Left colon (tissue), 2 donors: Measurements from ENCODE around the gene TMEM132E. TPM values are rescaled to one million over a fixed set of nuclear protein-coding genes. Genes with fewer than 3 reads are reported as not detected.
A peak's percentile ranks its signal among the peaks of the same experiment; 100 is the strongest.

ENCODE experiments used
- ATAC-seq: fragments of 200-7000 bp; cut with Tn5 transposase; one replicate; pipeline ENCODE4 v1.9.1; 2020; ENCODE audit warnings: mild to moderate bottlenecking, moderate library complexity
- DNase-seq, 2 donors: peaks; one replicate each; pipeline ENCODE4 v3.0.0-alpha.2; 2020
- intact Hi-C, 2 donors: fragments of 100-400 bp; cut with DNase I in 1 of 2; cut with micrococcal nuclease in 1 of 2; formaldehyde crosslinking; loops; one replicate each; pipeline versions ENCODE4 v1.11.2 to v1.14.0; 2022; cut with DNase I, micrococcal nuclease
- total RNA-seq, 2 donors: library from RNA; stranded (reverse); fragmentation: NEBNext Ultra II Directional; extraction: Animal tissue kit (Norgen Biotek cat#: 25700); gene quantifications; one replicate each; pipeline ENCODE4 v1.2.1, GENCODE V29; 2021
- donor health status: DM: no; HTN: no; CAD: no.
- donor health status: DM: yes; HTN: yes; CAD: no.

TMEM132E gene
- total RNA-seq, 2 donors from 2014 or later: not detected

- ATAC-seq (no peak), DNase-seq (no peak)
- intact Hi-C loops: no loop called here
Observed at GRCh38 chr17:34622862-34623623, 43.7 kb downstream of the TMEM132E start.

GRCh38 chr17:34623856-34624766, 44.7 kb downstream of the TMEM132E start:
- no peak for DNase-seq

DNA sequence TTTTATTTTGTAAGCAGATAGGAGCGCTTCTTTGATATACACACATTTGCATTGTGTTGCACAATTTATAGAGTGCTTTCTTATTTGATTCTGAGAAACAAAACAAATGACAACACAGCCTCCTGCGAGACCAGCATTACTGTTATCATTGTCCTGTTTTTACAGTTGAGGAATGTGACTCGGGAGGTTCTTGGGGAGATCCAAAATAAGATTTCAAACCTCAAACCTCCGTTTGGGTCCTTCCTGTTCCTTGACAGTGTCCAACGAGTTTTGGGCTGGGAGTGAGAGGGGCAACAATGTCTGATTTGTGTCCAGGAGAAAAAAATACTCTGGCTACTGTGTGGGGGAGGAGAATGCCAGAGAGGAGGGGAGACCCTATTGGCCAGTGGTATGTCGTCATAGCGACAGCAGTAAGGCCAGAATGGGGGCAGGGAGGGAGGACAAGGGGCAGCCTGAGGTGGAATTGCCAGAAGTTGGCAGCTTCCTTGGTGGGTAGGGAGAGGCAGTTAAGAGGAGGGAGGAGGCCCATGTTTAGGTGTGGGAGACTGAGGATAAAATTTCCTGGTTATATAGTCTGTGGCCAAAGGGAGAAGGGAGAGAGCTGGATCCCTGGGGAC, 45.5 kb downstream of the TMEM132E start:
- DNase-seq (no peak), ATAC-seq (no peak)
- intact Hi-C loops: no loop called here

More at GRCh38 chr17:34623856-34624766, 44.7 kb downstream of the TMEM132E start:
- ATAC-seq: no peak
- intact Hi-C loops: no loop called here

GRCh38 chr17:34626121-34626681, 46.8 kb downstream of the TMEM132E start:
- DNase-seq (no peak), ATAC-seq (no peak)
- intact Hi-C loops: no loop called here

- ATAC-seq (no peak), DNase-seq (no peak)
- intact Hi-C loops: no loop called here
Observed at GRCh38 chr17:34628879-34629278, 49.5 kb downstream of the TMEM132E start.

DNA sequence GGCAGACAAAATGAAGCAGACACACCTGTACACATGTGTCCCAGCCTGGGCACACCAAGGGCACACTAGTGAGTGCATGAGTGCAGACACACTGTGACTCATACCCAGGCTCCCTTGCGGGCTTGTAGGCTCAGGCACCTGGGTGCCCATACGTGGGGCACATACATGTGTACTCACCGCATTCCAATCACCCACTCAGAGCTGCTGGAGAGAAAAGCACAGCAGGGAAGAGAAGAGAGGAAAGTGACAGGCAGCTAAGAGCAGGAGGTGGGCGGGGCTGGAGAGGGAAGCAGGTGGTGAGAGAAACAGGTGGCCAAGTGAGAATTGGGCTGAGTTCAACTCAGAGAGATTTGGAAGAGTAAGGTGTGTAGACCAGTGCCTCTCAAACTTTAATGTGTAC, 54.0 kb downstream of the TMEM132E start:
- intact Hi-C loops: loop anchor here in 1 of 2 donors (10.0 kb wide), 1 partner anchor 209 kb away; no protein-coding TSS in a partner anchor
- DNase-seq: no peak

DNA sequence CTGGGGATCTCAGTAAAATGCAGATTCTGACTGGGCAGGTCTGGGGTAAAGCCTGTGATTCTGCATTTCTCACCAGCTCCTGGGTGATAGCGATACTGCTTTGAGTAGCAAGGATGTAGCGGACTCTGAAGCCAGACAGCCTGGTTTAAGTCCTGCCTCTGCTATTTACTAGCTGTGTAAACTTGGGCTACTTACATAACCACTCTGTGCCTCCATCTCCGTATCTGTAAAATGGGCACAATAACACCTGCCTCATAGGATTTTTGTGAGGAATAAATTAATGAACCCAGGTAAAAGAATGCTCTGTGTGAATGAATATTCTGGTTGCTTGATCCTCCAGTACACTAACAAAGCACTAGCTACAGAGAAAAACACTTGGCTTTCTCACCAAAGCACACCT, 54.4 kb downstream of the TMEM132E start:
- intact Hi-C loops: loop anchor here in 1 of 2 donors (10.0 kb wide), 1 partner anchor 209 kb away; no protein-coding TSS in a partner anchor
- no peak for DNase-seq
- ATAC-seq: no peak

More for the DNA sequence above, 54.0 kb downstream of the TMEM132E start:
- ATAC-seq: no peak

DNA sequence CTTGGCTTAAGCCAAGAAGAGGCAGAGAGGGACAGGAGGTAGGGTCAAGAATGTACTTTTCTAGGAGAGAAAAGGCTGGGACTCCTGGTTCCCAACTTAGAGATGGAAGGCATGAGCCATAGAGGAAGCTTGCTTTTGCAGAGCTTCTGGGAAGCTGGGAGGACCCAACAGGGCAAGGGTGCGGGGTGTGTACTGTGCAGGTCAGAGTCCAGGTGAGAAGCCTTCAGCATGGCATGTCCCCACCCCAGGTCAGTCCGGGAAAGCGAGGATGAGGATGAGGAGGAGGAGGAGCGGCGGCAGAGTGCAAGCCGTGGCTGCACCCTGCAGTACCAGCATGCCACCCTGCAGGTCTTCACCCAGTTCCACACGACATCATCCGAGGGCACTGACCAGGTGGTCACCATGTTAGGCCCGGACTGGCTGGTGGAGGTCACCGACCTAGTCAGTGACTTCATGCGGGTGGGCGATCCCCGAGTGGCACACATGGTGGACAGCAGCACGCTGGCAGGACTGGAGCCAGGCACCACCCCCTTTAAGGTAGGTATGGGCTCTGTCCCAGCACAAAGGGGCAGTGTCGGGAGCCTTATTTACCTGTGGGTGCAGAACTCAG, 55.3 kb downstream of the TMEM132E start:
- intact Hi-C loops: loop anchor here (5.0 to 10.0 kb wide), 2 partner anchors 210 to 212 kb away; no protein-coding TSS in a partner anchor
- DNase-seq (no peak), ATAC-seq (peak; percentile 72)

- ATAC-seq (no peak), DNase-seq (no peak)
- intact Hi-C loops: loop anchor here (5.0 to 10.0 kb wide), 2 partner anchors 211 to 214 kb away; no protein-coding TSS in a partner anchor
Observed at GRCh38 chr17:34635876-34636275, 56.5 kb downstream of the TMEM132E start.

DNA sequence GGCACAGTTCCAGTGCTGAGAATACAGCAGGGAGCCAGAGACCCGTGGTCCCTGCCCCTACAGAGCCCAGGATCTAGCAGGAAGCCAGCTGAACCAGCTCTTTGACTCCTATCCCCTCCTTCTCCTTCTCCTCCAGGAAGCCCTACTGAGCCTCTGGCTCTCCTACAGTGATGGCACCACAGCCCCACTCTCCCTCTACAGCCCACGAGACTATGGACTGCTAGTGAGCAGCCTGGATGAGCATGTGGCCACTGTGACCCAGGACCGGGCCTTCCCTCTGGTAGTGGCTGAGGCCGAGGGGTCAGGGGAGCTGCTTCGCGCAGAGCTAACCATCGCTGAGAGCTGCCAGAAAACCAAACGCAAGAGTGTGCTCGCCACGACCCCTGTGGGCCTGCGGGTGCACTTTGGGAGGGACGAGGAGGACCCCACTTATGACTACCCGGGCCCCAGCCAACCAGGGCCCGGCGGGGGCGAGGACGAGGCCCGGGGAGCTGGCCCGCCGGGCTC, 57.7 kb downstream of the TMEM132E start:
- intact Hi-C loops: loop anchor here (5.0 to 10.0 kb wide), 2 partner anchors 212 to 215 kb away; no protein-coding TSS in a partner anchor
- ATAC-seq (no peak), DNase-seq (no peak)

- DNase-seq (peak; percentile 51 to 83), ATAC-seq (peak; percentile 96)
- intact Hi-C loops: loop anchor here (5.0 to 10.0 kb wide), 2 partner anchors 213 to 216 kb away; no protein-coding TSS in a partner anchor
Observed at GRCh38 chr17:34637548-34638525, 58.5 kb downstream of the TMEM132E start.

DNA sequence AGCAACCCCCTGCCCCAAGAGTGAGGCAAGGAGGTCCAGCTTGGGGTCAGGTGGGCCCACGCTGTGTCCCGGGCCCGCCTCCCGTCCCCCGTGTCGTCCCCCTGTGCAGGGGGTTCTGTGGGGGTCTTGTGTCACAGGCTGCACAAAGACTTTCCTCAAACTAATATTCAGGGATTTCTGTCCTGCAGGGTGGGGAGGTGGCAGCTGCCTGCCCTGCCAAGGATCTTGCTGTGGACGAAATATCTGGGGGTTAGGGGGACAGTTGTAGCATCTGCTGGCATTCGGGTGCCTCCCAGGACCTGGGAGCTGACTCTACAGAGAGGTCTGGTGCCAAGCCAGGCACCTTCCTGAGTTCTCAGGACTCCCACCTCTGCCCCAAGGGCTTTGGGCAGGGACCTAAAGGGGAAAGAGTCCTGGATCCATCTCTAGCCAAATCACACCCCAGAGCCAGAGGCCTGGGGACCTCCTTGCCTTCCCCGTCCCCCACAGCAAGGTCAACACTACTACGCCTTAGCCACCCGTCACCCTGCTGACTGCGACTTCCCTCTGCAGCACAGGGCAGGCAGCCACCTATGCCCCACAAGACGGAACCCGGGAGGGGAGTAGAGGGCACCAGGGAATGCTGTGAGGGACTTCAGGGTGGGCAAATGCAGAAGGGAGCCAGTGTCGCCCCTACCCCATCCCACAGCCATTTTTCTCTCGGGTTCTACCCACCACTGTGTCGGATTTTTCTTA, 59.3 kb downstream of the TMEM132E start:
- no peak for ATAC-seq
- intact Hi-C loops: loop anchor here (5.0 to 10.0 kb wide), 2 partner anchors 214 to 216 kb away; no protein-coding TSS in a partner anchor

GRCh38 chr17:34639706-34640425, 60.5 kb downstream of the TMEM132E start:
- intact Hi-C loops: loop anchor here (5.0 to 10.0 kb wide), 2 partner anchors 215 to 218 kb away; no protein-coding TSS in a partner anchor
- ATAC-seq (no peak), DNase-seq (no peak)

More for the DNA sequence above, 59.3 kb downstream of the TMEM132E start:
- DNase-seq: no peak

DNA sequence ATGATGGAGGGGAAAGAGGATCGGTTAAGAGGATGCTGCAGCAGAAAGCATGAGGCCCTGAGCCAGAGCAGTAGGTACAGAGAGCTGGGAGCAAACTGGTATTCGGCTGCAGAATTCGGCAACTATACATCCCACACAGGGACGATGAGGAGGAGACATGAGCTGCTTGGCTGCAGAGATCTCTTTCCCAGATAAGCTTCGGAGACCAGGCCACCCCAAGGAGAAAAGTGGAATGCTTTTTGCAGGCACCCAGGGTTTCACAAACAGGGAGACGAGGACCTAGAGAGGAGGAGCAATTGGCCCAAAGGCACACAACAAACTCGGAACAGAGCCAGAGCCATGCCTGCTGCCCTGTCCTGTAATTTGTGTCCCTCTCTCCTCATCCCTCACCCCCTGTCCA, 62.0 kb downstream of the TMEM132E start:
- no peak for DNase-seq
- intact Hi-C loops: no loop called here
- ATAC-seq: no peak

GRCh38 chr17:34644941-34645550, 65.7 kb downstream of the TMEM132E start:
- intact Hi-C loops: no loop called here
- DNase-seq (no peak), ATAC-seq (no peak)
